Mucosa of stomach (tissue), 1 donor: ENCODE measurements around the gene LPA.
"Not testable (repeated sequence)": the region's sequence is repeated elsewhere in the genome, so short reads cannot be mapped to it uniquely, and the experiment has no call there.

Source experiments
- H3K27me3 ChIP-seq: one replicate; pipeline ENCODE4 v1.7.0; 2013; ENCODE audit warnings: mild to moderate bottlenecking, low read length; ENCODE audit not compliant: control insufficient read depth, insufficient read depth
- H3K36me3 ChIP-seq: one replicate; pipeline ENCODE4 v1.7.0; 2013; ENCODE audit warnings: low read length; ENCODE audit not compliant: control insufficient read depth, insufficient read depth
- H3K4me1 ChIP-seq: one replicate; pipeline ENCODE4 v1.7.0; 2013; ENCODE audit warnings: mild to moderate bottlenecking, low read length; ENCODE audit not compliant: control insufficient read depth, insufficient read depth
- H3K4me3 ChIP-seq: one replicate; pipeline ENCODE4 v1.7.0; 2013; ENCODE audit warnings: low read length
- H3K9ac ChIP-seq: one replicate; pipeline ENCODE4 v1.7.0; 2013; ENCODE audit warnings: mild to moderate bottlenecking, low read length, moderate library complexity
- H3K9me3 ChIP-seq: one replicate; pipeline ENCODE4 v1.7.0; 2013; ENCODE audit warnings: mild to moderate bottlenecking, low read length, moderate library complexity; ENCODE audit not compliant: control insufficient read depth
- donor health status: Pancreatic carcinoma.

The LPA gene

GRCh38 chr6:160595838-160596832 is 67.9 kb downstream of the LPA start:
- Histone ChIP-seq H3K4me3 (no peak overlapping the region), H3K9me3 (no peaks in the 10 kb centered on the region), H3K4me1 (no peaks in the 10 kb centered on the region), H3K9ac (no peak overlapping the region), H3K36me3 (no peaks in the 10 kb centered on the region), H3K27me3 (no peaks in the 10 kb centered on the region)

- not testable (repeated sequence) for H3K36me3 ChIP-seq, H3K4me1 ChIP-seq
Observed at GRCh38 chr6:160595297-160595696, 68.8 kb downstream of the LPA start.

GRCh38 chr6:160586374-160586773 is 77.7 kb downstream of the LPA start:
- no peak overlapping the region for H3K9ac ChIP-seq
- H3K4me1 ChIP-seq: no peaks in the 10 kb centered on the region
- H3K36me3 ChIP-seq: no peaks in the 10 kb centered on the region
- H3K9me3 ChIP-seq: no peaks in the 10 kb centered on the region
- H3K4me3 ChIP-seq: no peak overlapping the region
- no peaks in the 10 kb centered on the region for H3K27me3 ChIP-seq

More at GRCh38 chr6:160595297-160595696, 68.8 kb downstream of the LPA start:
- not testable (repeated sequence) for H3K9me3 ChIP-seq, H3K4me3 ChIP-seq, H3K9ac ChIP-seq, H3K27me3 ChIP-seq

DNA sequence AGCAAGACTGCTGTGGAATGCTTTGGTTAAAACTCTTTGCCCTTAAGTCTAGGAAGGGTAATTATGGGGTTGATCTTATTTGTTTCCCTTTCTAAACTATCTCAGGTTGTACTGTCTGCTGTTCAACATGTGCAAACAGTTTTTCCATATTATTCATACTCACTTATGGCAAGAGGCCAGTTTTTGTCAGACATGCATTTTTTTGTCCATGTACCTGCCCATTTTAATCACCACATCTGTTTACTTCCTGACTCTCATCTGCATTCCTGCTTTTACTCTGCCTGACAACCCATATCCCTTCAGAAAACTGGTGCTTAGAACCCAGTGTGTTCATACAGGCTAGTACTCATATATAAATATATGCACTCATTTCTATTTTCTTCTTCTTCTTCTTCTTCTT is 80.3 kb downstream of the LPA start:
- H3K9me3 ChIP-seq: no peaks in the 10 kb centered on the region

DNA sequence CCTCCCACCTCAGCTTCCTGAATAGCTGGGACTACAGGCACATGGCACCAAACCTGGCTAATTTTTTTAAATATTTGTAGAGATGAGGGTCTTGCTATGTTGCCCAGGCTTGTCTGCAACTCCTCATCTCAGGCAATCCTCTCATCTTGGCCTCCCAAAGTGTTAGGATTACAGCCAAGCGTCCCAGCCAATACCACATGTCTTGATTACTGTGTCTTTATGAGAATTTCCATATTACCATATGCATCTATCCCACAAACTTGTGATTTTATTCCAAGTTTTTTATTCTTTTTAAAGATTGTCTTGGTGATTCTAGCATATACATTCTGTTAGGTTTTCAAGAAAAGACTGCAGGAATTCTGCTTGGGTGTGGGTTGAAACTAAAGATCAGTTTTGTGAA is 82.7 kb downstream of the LPA start:
- H3K9ac ChIP-seq: no peak overlapping the region
- no peaks in the 10 kb centered on the region for H3K36me3 ChIP-seq
- no peaks in the 10 kb centered on the region for H3K4me1 ChIP-seq

More for the DNA sequence above, 80.3 kb downstream of the LPA start:
- Histone ChIP-seq H3K4me3 (no peak overlapping the region), H3K4me1 (no peaks in the 10 kb centered on the region), H3K27me3 (no peaks in the 10 kb centered on the region), H3K9ac (no peak overlapping the region), H3K36me3 (no peaks in the 10 kb centered on the region)

GRCh38 chr6:160578515-160578914 is 85.6 kb downstream of the LPA start:
- not testable (repeated sequence) for H3K4me3 ChIP-seq, H3K36me3 ChIP-seq, H3K9ac ChIP-seq, H3K9me3 ChIP-seq, H3K4me1 ChIP-seq, H3K27me3 ChIP-seq

More for the DNA sequence above, 82.7 kb downstream of the LPA start:
- Histone ChIP-seq H3K9me3 (no peaks in the 10 kb centered on the region), H3K27me3 (no peaks in the 10 kb centered on the region), H3K4me3 (no peak overlapping the region)

DNA sequence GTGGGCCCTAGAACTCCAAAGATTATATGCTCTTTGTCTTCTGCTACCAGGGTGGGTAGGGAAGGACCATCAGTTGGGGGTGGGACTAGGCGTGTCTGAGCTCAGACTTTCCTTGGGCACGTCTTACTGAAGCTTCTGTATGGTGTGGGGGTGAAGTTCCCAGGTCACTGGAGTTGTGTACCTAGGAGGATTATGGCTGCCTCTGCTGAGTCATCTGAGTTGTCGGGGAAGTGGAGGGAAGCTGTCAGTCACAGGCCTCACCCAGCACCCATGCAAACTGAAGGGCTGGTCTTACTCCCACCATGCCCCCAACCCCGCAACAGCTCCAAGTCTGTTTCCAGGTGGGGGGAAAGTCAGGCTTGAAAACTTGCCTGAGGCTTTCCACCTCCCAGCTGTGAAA is 90.1 kb downstream of the LPA start:
- no peaks in the 10 kb centered on the region for H3K9me3 ChIP-seq
- H3K27me3 ChIP-seq: no peaks in the 10 kb centered on the region
- H3K4me3 ChIP-seq: no peak overlapping the region
- H3K36me3 ChIP-seq: no peaks in the 10 kb centered on the region
- H3K4me1 ChIP-seq: no peaks in the 10 kb centered on the region
- no peak overlapping the region for H3K9ac ChIP-seq

GRCh38 chr6:160571201-160571600 is 92.9 kb downstream of the LPA start:
- H3K4me3 ChIP-seq, H3K4me1 ChIP-seq, H3K27me3 ChIP-seq, H3K36me3 ChIP-seq, H3K9ac ChIP-seq, H3K9me3 ChIP-seq: not testable (repeated sequence)

- Histone ChIP-seq H3K9me3 (no peaks in the 10 kb centered on the region), H3K27me3 (no peaks in the 10 kb centered on the region), H3K36me3 (no peaks in the 10 kb centered on the region), H3K9ac (no peak overlapping the region), H3K4me1 (no peaks in the 10 kb centered on the region), H3K4me3 (no peak overlapping the region)
Observed at GRCh38 chr6:160544802-160545201, 119.3 kb downstream of the LPA start.

DNA sequence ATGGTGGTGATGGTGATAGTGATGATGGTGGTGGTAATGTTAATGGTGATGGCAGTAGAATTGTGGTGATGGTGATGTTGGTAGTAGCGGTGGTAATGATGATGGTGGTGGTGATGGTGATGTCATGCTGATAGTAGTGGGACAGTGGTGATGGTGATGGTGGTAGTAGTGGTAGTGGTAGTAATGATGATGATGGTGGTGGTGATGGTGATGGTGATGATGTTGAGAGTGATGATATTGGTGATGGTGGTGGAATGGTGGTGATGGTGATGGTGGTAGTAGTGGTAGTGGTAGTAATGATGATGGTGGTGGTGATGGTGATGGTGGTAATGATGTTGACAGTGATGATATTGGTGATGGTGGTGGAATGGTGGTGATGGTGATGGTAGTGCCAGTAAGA is 128.8 kb downstream of the LPA start:
- H3K4me1 ChIP-seq: no peaks in the 10 kb centered on the region
- no peaks in the 10 kb centered on the region for H3K27me3 ChIP-seq
- no peaks in the 10 kb centered on the region for H3K36me3 ChIP-seq

DNA sequence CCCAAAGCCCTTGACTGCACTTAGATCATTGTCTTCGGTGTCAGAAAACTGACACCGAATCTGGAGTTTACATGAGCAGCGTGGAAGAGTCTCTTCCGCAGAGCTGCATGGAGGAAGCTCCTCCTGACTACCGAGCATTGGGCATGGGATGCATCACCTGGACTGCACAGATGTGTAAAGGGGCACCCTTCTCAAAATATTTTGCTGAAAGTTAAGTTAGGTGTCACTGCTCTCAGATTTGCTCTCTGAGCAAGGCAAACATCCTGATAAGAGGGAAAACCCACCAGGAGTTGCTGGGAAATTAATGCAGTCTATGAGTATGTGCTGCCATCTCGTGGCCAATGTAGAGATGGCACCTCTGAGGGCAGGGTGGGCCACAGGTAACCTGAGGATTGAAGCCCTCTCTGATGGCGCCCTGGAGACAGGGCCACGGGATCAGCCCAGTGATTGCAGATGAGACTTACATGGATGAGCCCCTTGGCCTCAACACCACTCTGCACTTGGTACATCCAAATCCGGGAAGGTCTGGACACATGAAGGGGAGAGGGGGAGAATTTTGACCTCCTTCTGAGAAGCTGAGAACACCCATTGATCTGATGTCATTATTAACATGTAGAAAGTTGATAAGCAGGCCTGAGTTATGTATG is 129.9 kb downstream of the LPA start:
- Histone ChIP-seq H3K27me3 (no peaks in the 10 kb centered on the region), H3K4me1 (no peaks in the 10 kb centered on the region), H3K9ac (no peak overlapping the region), H3K36me3 (no peaks in the 10 kb centered on the region), H3K9me3 (no peaks in the 10 kb centered on the region), H3K4me3 (no peak overlapping the region)

More for the DNA sequence above, 128.8 kb downstream of the LPA start:
- H3K9ac ChIP-seq: no peak overlapping the region
- no peaks in the 10 kb centered on the region for H3K9me3 ChIP-seq
- no peak overlapping the region for H3K4me3 ChIP-seq

DNA sequence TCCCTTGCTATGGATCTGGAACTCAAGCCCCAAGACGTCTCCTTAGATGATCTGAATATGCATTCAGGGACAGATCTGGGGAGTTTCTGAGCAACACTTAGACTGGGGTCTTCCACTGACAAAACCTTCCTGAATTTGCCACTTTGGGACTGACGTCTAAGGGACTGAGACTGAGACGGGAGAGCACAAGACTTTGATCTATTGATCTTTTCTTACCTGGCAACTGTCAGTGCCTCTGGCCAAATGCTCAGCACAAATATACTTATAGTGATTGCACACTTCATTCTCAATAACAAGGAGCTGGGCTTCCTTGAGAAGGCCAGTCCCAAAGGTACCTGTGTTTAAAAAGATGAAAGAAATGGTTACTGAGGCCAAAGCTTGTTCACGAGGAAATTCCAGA is 131.8 kb downstream of the LPA start:
- Histone ChIP-seq H3K4me1 (no peaks in the 10 kb centered on the region), H3K36me3 (no peaks in the 10 kb centered on the region), H3K27me3 (no peaks in the 10 kb centered on the region), H3K9me3 (no peaks in the 10 kb centered on the region), H3K4me3 (no peak overlapping the region), H3K9ac (no peak overlapping the region)
